ENCODE results near the gene NELFCD.

- TF ChIP-seq CTCF (IDR thresholded peaks at IDR 0.05) (no peak), POLR2A (IDR thresholded peaks at IDR 0.05) (no peak), EP300 (IDR thresholded peaks at IDR 0.05) (no peak)
Observed at GRCh38 chr20:58987790-58988564, 6.9 kb downstream of the NELFCD start.

All from tibial nerve (tissue), 4 donors.